ENCODE measurements around the gene RAX2.
A peak's percentile ranks its signal among the peaks of the same experiment; 100 is the strongest.

The RAX2 gene

DNA sequence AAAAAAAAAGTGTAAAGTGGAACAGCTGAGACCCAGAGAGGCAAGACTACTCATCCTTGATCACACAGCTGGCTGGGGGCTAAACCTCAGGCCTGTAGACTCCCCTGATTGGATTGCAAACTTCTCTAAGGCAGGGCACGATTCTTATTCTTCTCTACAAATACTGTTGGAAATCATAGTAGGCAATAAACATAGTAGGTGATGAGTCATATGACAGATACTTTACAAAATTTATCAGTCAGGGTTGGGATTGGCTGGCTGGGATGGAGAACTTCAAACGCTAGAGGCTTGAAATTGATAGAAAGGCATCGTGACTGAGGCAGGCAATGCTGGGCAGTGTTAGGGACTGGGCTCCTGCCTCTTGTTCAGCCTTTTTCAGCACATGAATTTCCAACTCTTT lies 20.1 kb upstream of the RAX2 start:
- DNase-seq (ENCODE audit: low read depth in 1 of 2, low spot score in 1 of 2), result no peak
- no peak for TF ChIP-seq JUND (IDR thresholded peaks at IDR 0.05; ENCODE audit: low read depth)
- in situ Hi-C loops (cut with HindIII; ENCODE audit: low pct_unique_long_range_greater_than_20kb, low sequenced_read_pairs), result no loop called here

GRCh38 chr19:3790941-3791340 lies 18.9 kb upstream of the RAX2 start:
- TF ChIP-seq JUND (IDR thresholded peaks at IDR 0.05; ENCODE audit: low read depth), result no peak
- in situ Hi-C loops (cut with HindIII; ENCODE audit: low pct_unique_long_range_greater_than_20kb, low sequenced_read_pairs), result no loop called here
- DNase-seq (ENCODE audit: low read depth in 1 of 2, low spot score in 1 of 2), result no peak

DNA sequence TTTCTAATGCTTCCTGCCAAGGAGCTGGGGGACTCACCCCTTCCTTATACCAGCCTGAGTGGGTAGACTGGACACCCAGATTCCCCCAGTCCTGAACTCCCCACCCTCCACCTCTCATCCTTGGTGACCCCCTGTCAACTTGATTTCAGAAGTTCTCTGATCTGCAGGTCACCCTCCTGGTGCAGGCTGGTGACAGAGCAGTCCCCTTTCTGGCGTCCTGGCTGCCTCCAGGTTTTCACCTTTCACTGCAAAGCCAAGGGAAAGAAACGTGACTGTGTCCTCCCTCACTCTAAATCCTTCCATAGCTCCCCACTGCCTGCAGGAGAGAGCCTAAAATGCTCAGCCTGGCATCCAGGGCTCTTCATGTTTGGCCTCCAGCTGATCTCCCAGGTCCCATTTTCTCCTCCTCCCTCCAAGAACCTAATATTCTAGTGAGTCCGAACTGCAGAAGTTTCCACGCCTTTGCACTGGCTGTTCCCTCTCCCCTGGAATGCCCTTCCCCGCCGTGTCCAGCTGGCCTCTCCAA lies 18.2 kb upstream of the RAX2 start:
- no peak for DNase-seq (ENCODE audit: low read depth in 1 of 2, low spot score in 1 of 2)
- no peak for TF ChIP-seq JUND (IDR thresholded peaks at IDR 0.05; ENCODE audit: low read depth)
- in situ Hi-C loops (cut with HindIII; ENCODE audit: low pct_unique_long_range_greater_than_20kb, low sequenced_read_pairs), result no loop called here

DNA sequence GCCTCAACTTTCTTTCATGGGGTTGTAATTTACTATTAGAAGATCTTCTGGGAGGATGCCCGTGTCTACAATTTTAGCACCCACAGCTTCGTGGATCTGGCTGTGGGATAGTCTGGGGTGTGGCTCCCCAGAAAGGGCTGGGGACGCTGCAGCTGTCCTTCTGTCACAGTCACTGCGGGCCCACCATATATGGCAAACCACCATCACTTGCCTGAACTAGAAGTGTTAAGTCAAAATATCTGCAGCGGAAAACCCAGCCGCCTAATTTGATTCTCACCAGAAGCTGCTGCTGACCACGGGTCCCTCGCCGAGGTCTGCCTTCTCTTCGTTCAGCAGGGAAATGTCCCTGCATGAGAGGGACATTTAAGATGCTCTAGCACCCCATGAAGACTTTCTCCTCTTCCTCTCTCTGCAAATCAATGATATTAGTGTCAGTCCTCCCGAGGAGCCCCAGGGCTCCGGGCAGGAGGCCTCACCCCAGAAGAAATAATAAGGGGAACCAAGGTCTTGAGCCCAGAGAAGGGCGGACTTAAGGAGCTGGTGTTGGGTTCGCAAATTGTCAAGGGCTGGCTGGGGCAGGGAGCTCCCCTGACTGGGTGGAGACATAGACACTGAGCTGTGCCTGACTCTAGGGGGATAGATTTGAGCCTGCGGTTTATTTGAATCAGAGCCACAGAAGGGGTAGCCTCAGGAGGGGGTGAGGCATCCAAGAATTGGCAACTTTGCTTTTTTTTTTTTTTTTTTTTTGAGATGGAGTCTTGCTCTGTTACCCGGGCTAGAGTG lies 17.2 kb upstream of the RAX2 start:
- in situ Hi-C loops (cut with HindIII; ENCODE audit: low pct_unique_long_range_greater_than_20kb, low sequenced_read_pairs), result no loop called here
- no peak for DNase-seq (ENCODE audit: low read depth in 1 of 2, low spot score in 1 of 2)
- TF ChIP-seq JUND (IDR thresholded peaks at IDR 0.05; ENCODE audit: low read depth), result no peak

GRCh38 chr19:3785938-3786824 lies 14.2 kb upstream of the RAX2 start, which contains the start of gene MATK:
TSS of gene MATK (minus strand) at chr19:3786381. CDS start at chr19:3785135, 1,246 bp downstream.
- in situ Hi-C loops (cut with HindIII; ENCODE audit: low pct_unique_long_range_greater_than_20kb, low sequenced_read_pairs), result no loop called here
- TF ChIP-seq JUND (IDR thresholded peaks at IDR 0.05; ENCODE audit: low read depth), result no peak
- no peak for DNase-seq (ENCODE audit: low read depth in 1 of 2, low spot score in 1 of 2)

DNA sequence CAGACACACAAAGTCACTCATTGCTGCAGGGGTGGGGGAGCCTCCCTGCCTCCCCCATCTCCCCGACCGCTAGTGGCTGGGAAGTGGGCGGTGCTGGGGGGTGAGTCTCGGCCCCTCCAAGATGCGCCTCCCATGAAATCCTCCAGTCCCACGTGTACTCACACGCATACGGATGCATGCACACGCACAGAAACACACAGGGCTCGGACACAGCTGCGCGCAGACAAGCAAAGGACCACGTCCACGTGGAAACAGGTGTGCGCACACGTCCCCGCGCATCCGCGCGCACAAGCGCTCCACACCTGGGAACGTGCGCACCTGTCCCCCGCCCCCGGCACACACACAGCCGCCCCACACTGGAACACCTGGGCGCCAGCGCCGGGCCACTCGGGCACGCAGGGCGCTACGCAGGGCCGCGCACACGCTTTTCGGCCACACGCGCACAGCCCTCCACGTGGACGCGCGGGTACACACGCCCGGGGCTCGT lies 13.5 kb upstream of the RAX2 start:
- in situ Hi-C loops (cut with HindIII; ENCODE audit: low pct_unique_long_range_greater_than_20kb, low sequenced_read_pairs), result no loop called here
- no peak for TF ChIP-seq JUND (IDR thresholded peaks at IDR 0.05; ENCODE audit: low read depth)
- no peak for DNase-seq (ENCODE audit: low read depth in 1 of 2, low spot score in 1 of 2)

DNA sequence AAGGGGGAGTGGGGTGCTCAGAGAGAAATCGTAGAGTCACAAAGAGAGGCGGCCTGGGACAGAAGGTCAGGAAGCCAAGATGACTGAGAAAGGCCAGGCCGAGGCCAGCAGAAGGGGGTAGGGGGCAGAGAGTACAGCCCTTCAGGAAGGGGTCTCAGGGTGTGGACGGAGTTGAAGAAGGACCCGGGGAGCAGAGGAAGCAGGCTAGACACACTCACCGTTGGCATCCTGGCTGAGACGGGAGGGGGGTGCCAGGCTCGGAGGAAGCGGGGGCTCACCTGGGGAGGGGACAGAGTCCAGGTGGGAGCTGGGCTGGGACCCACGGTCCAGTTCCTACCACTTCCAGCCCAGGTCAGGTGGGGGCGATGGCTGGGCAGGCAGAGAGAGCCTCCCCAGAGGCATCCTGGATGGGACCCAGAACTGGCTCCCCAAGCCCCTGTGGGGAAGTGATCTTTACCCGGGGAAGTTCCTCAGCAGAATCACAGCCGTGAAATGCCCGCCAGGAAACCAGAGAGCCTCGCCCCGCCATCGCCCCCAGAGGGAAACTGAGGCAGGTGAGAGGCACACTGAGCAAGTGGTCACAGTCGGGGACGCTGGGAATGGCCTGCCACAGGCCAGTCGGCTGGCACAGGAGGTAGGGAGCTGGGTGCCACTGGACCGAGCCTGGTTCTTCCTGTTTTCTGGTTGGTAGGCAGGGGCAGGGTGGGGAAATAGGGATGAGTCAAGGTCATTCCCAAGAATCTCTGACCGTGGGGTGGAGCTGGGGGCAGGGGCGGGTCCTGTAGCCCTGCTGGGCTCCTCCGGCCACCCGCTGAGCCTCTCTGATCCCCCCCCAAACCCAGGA lies 12.8 kb upstream of the RAX2 start:
- TF ChIP-seq JUND (IDR thresholded peaks at IDR 0.05; ENCODE audit: low read depth), result no peak
- in situ Hi-C loops (cut with HindIII; ENCODE audit: low pct_unique_long_range_greater_than_20kb, low sequenced_read_pairs), result no loop called here
- DNase-seq (ENCODE audit: low read depth in 1 of 2, low spot score in 1 of 2), result no peak

DNA sequence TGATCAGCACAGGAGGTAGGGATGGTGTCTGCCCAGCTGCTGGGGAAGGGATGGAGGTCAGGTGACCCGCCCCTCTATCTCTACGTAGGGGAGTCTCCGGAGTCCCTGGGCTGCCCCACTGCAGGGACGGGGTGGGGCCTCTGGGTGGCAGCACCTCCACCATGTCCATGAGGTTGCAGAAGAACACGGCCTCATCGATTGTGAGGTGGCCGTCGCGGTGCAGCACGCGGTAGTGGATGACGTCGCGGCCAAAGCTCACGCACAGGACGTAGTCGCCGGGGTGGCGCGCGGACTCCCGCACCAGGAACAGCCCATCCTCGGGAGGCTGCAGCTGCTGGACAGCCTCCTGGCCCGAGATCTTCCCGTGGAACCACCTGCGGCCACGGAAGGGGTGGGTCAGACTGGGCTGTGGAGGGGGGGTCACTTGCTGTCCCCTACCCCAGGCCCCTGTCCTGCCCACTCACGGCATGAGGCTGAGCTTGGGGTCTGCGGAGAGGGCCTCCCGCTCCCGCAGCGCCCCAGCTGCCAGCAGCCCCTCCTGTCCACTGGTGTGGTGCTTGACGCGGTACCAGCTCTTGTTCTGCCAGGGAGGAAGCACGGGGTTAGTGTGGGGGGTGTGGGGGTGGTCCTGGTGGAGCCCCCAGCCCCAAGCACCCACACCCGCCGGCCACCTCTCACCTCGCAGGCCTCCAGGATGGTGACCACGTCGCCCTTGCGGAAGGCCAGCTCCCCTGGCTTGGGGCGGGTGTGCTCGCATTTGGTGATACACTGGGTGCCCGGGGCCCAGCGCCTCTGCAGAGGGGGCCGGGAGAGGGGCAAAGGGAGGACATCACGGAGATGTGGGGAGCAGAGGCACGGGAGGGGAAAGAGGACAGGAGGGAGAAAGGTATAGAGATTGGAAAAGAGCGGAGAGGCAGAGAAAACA lies 11.9 kb upstream of the RAX2 start:
- no peak for TF ChIP-seq JUND (IDR thresholded peaks at IDR 0.05; ENCODE audit: low read depth)
- in situ Hi-C loops (cut with HindIII; ENCODE audit: low pct_unique_long_range_greater_than_20kb, low sequenced_read_pairs), result no loop called here
- peak in 1 of 2 experiments; percentile 46 for DNase-seq (ENCODE audit: low read depth in 1 of 2, low spot score in 1 of 2)

- no peak for DNase-seq (ENCODE audit: low read depth in 1 of 2, low spot score in 1 of 2)
- in situ Hi-C loops (cut with HindIII; ENCODE audit: low pct_unique_long_range_greater_than_20kb, low sequenced_read_pairs), result no loop called here
These were observed 10.9 kb upstream of the RAX2 start for GRCh38 chr19:3782903-3783302.

GRCh38 chr19:3782330-3782729 lies 10.3 kb upstream of the RAX2 start:
- DNase-seq (ENCODE audit: low read depth in 1 of 2, low spot score in 1 of 2), result no peak
- in situ Hi-C loops (cut with HindIII; ENCODE audit: low pct_unique_long_range_greater_than_20kb, low sequenced_read_pairs), result no loop called here
- no peak for TF ChIP-seq JUND (IDR thresholded peaks at IDR 0.05; ENCODE audit: low read depth)

More at GRCh38 chr19:3782903-3783302, 10.9 kb upstream of the RAX2 start:
- TF ChIP-seq JUND (IDR thresholded peaks at IDR 0.05; ENCODE audit: low read depth), result no peak

GRCh38 chr19:3781603-3782002 lies 9.6 kb upstream of the RAX2 start:
- DNase-seq (ENCODE audit: low read depth in 1 of 2, low spot score in 1 of 2), result no peak
- no peak for TF ChIP-seq JUND (IDR thresholded peaks at IDR 0.05; ENCODE audit: low read depth)
- in situ Hi-C loops (cut with HindIII; ENCODE audit: low pct_unique_long_range_greater_than_20kb, low sequenced_read_pairs), result no loop called here
